ENCODE results near the gene RNF135. TPM values are rescaled to one million over a fixed set of nuclear protein-coding genes. Genes with fewer than 3 reads are reported as not detected.

Gene RNF135
- total and polyA plus RNA-seq, 2 of the 4 experiments (the other 2 are of a cell fraction): 5.9 to 9.0 TPM

GRCh38 chr17:30969989-30970830 lies 629 bp upstream of the RNF135 start:
- ATAC-seq (ENCODE audit: low read depth) (peak; percentile 9), DNase-seq (no peak)
- Histone ChIP-seq H3K9me3 (ENCODE audit: control insufficient read depth, insufficient read depth, low read length) (no peaks in the 10 kb centered on the region), H3K56ac (ENCODE audit: extremely low read depth, insufficient read depth, low read length) (peak overlapping the region; percentile 86), H3K4me3 (ENCODE audit: insufficient read depth, low read depth, low read length) (peak overlapping the region; percentile 53), H2BK5ac (ENCODE audit: low read depth, low read length, poor library complexity, severe bottlenecking) (peak overlapping the region; percentile 75), H3K36me3 (ENCODE audit: control insufficient read depth, insufficient read depth, low read length) (peaks cover 2% of the 10 kb centered on the region; the same call in 1 of the 2 replicates), H4K5ac (ENCODE audit: low read depth, low read length) (peak overlapping the region; percentile 56), H2AK9ac (replicated peaks; ENCODE audit: low read depth, low read length, poor library complexity) (peak overlapping the region; percentile 56), H2AK5ac (ENCODE audit: low read depth, low read length) (peak overlapping the region; percentile 47), H4K91ac (ENCODE audit: insufficient read depth, low read depth, low read length) (peak overlapping the region; percentile 64), H3K79me1 (ENCODE audit: low read depth in 1 of 2, low read length in 2 of 2) (peaks cover 17 to 40% of the 10 kb centered on the region in 2 experiments), H4K20me1 (ENCODE audit: insufficient read depth, low read length) (no peaks in the 10 kb centered on the region), H3K27me3 (ENCODE audit: control insufficient read depth, insufficient read depth, low read length) (no peaks in the 10 kb centered on the region), H3K18ac (ENCODE audit: low read depth, low read length) (peak overlapping the region; percentile 74), H2AFZ (replicated peaks; ENCODE audit: low read length, poor library complexity) (peak overlapping the region; percentile 96), H3K4me2 (ENCODE audit: low read depth, low read length) (peak overlapping the region; percentile 85), H3K14ac (replicated peaks; ENCODE audit: low read depth, low read length) (peak overlapping the region; percentile 88), H2BK120ac (ENCODE audit: low read depth, low read length) (peak overlapping the region; percentile 69), H3K27ac (ENCODE audit: insufficient read depth, low read length) (peak overlapping the region; percentile 68), H3K9ac (ENCODE audit: low read depth, low read length) (peak overlapping the region; percentile 67), H3K23ac (ENCODE audit: low read depth, low read length) (peak overlapping the region; percentile 90), H3K9me1 (ENCODE audit: insufficient read depth, low read length) (peaks cover 2% of the 10 kb centered on the region), H3K4ac (ENCODE audit: low read depth, low read length) (peak overlapping the region; percentile 83), H2BK15ac (ENCODE audit: low read depth, low read length) (peak overlapping the region; percentile 7; the same call in 1 of the 3 replicates), H3K4me1 (ENCODE audit: control insufficient read depth, insufficient read depth, low read length) (peaks cover 3% of the 10 kb centered on the region; the same call in 1 of the 2 replicates), H2BK20ac (ENCODE audit: low read depth, low read length) (peak overlapping the region; percentile 59), H4K8ac (ENCODE audit: low read depth in 2 of 2, low read length in 2 of 2) (peak overlapping the region; percentile 68 to 95)
- dilution Hi-C loops (cut with HindIII; ENCODE audit: low sequenced_read_pairs, unreplicated experiment) (no loop called here), intact Hi-C loops (cut with micrococcal nuclease) (loop anchor here (2.0 kb wide), 1 partner anchor 63 kb away; the partner anchor contains the start of gene TEFM), in situ Hi-C loops (cut with MboI; ENCODE audit: low sequenced_read_pairs) (no loop called here)
- TF ChIP-seq MAFK (IDR thresholded peaks at IDR 0.05; ENCODE audit: low read depth, low read length): 0 out of 2 replicates have a peak, but pooled peaks have one; percentile 1
- no peak for TF ChIP-seq MXI1 (IDR thresholded peaks at IDR 0.05; ENCODE audit: borderline replicate concordance, low read depth, low read length)
- ChIA-PET CTCF (interaction anchor here (0.6 to 0.9 kb wide), 4 partner anchors 75 to 191 kb away, joined by 3 to 4 read pairs (median 4); no protein-coding TSS in a partner anchor), POLR2A (ENCODE audit: unreplicated experiment) (interaction anchor here (0.6 to 0.9 kb wide), 2 partner anchors 33 to 126 kb away, joined by 3 read pairs; no protein-coding TSS in a partner anchor)
- no TSS peak for BruUV-seq (replicated peaks)
- WGBS, 2 experiments (ENCODE audit: extremely low coverage in 2 of 2, insufficient read length in 1 of 2): 6% methylated on average over 18 of the region's 31 CpGs; no CpG with 5 or more reads in 1 of the 2 experiments

All from IMR-90 (cell line).